HG03095 (cell line): ENCODE results near the gene TJP3.

Source experiments
- ATAC-seq: cut with Tn5 transposase; IDR thresholded peaks from one replicate; pipeline ENCODE4 v1.9.1; 2021; ENCODE audit warnings: moderate library complexity; ENCODE audit not compliant: unreplicated experiment

The TJP3 gene

DNA sequence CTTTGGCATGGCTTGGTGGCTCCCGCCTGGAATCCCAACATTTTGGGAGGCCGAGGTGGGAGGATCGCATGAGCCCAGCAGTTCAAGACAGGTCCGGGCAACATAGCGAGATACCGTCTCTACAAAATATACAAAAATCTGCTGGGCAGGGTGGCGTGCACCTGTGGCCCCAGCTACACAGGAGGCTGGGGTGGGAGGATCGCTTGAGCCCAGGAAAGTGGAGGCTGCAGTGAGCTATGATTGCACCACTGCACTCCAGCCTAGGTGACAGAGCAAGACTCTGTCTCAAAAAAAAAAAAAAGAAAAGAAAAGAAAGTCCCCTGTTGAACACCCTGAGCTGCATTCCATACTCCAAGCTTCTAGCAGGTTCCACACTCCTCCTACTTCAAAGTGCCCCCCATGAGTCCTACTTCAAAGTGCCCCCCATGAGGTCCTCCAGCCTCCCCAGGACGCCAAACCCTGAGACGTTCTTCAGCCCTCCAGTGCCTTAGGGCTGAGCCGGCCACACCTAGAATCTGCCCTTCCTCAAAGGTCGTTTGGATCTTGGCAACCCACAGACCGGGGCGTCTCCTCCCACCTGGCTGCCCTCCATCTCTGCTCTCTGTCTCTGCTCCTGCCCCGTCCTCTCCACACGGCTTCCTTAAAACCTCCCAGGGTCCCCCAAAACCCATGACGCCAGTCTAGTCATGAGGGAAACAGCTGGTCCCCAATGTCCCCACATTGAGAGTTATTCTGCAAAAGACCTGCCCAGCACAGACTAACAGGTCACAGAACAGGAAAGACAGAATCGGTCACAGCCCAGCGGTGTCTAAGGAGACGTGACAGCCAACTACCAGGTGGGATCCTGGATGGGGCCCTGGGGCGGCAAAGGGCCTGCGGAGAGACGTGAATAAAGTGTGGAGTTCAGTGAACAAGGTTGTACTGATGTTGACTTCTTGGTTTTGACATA is 4.8 kb downstream of the TJP3 start:
- ATAC-seq = no peak

DNA sequence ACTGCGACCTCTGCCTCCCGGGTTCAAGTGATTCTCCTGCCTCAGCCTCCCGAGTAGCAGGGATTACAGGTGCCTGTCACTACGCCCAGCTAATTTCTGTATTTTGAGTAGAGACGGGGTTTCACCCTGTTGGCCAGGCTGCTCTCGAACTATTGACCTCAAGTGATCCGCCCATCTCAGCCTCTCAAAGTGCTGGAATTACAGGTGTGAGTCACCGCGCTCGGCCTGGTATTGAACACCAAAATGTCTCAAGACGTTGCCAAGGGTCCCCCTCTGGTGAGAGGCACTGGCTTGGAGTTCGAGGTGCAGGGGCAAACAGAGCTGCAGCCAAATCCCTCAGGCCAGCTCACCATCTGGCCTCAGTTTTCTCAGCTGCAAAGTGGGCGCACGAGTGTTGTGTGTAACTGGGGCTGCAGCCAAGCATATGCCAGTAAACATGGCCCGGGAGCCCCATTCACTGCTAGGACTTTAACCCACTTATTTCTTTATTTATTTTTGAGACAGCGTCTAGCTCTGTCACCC is 8.0 kb downstream of the TJP3 start:
- no peak for ATAC-seq

DNA sequence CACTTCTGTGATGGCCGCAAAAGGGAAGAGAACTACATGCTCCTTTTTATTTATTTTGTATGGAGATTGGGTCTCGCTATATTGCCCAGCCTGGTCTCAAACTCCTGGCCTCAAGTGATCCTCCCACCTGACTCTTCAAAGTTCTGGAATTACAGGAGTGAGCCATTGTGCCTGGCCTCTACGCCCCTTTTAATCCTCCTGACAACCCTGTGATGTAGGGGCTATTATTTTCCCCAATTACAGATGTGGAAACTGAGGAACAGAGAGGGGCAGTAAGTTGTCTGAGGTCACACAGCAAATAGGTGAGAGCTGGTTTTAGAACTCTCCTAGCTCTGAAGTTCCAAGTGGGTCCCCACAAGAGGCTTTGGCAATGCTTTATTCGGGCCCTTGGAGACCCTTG is 11.7 kb downstream of the TJP3 start:
- no peak for ATAC-seq

- no peak for ATAC-seq
Measured at GRCh38 chr19:3720349-3720917, 12.2 kb downstream of the TJP3 start.

DNA sequence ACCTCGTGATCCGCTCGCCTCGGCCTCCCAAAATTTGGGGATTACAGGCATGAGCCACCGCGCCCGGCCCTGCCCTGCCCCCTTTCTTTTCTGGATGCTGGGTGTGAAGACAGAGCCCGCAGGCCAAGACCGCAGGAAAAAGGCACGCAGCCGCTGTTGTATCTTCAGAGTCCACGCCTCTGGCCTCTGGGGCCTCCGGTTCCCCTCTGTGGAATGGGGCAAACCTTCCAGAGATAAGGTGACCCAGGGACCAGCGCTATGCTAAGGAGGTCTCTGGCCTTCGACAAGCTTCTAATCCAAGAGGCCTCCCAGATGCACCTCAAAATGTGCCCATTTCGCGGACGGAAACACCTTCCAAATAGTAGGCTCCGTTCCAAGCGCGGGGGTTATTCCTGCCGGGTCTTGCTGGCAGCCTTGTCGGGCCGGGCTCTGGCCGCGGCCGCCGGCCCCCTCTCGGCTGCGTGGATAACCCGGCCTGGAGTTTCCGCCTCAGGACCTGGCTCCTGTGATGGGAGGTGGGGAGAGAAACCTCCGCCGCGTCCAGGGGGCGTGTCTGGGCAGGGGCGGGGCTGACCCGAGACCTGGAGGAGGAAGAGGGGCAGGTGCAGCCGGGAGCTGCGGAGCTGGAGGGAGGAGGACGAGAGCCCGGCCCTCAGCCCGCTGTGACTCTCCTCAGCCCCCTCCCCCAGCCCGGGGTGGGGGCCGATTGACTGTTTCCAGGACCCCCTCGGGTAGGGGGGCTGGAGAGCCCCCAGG is 13.1 kb downstream of the TJP3 start:
- no peak for ATAC-seq

DNA sequence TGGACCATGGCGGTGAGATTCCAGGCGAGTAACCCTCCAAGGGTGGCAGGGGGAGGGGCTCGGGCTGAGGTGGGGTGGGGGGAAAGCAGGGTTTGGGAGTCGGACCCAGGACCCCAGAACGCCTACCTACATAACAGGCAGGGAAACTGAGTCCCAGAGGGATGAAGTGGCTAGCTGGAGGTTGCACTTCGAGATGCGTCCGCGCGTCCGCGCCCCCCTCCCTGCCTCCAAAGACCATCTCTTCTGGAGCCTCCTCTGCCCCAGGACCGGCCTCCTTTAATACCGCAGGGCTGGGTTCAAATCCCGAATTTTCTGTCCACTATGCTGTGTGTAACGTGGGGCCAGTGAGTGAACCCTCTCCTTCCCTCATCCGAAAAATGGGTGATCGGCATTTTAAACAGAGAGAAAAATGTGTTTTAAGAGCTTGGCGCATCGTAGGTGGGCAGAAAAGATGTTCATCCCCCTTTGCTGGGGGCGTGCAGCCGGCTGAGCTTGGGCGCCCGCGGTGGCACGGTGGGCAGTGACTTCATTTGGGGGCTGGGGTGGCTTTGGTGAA is 13.8 kb downstream of the TJP3 start:
- ATAC-seq = no peak

GRCh38 chr19:3722443-3723109 is 14.4 kb downstream of the TJP3 start:
- no peak for ATAC-seq

DNA sequence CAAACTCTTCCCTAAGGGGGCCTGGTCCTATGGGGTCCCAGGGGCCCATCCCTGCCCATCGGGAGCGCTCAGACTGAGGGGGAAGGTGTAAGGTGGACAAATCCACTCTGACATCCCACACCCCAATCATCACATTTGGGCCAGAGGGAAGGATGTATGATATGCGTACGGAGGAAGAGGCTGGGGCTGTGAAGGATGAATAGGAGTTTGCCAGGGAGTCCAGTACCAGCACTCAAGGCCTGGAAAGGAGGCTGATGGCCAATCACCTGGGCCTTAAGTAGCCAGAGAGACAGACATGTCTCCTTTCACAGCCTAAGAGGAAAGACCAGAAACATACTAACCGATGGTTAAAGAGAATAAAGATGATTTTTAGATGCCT is 14.9 kb downstream of the TJP3 start:
- ATAC-seq = no peak

DNA sequence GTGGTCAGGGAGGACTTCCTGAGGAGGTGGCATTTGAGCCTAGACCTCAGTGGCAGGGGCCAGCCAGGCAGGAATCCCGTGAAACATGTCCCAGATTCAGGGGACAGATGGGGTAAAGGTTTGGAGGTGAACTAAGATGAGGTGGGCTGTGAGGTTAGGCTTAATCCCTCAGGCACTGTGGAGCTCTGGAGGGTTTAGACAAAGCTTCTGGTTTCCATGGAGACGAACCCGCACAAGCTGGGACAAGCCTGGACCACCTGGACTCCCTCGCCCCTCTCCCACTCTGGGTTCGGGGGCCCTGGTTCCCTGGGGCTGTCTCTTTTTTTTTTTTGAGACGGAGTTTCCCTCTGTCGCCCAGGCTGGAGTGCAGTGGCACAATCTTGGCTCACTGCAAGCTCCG is 15.7 kb downstream of the TJP3 start:
- ATAC-seq = no peak

- ATAC-seq = no peak
Measured at GRCh38 chr19:3725121-3725520, 16.9 kb downstream of the TJP3 start.

DNA sequence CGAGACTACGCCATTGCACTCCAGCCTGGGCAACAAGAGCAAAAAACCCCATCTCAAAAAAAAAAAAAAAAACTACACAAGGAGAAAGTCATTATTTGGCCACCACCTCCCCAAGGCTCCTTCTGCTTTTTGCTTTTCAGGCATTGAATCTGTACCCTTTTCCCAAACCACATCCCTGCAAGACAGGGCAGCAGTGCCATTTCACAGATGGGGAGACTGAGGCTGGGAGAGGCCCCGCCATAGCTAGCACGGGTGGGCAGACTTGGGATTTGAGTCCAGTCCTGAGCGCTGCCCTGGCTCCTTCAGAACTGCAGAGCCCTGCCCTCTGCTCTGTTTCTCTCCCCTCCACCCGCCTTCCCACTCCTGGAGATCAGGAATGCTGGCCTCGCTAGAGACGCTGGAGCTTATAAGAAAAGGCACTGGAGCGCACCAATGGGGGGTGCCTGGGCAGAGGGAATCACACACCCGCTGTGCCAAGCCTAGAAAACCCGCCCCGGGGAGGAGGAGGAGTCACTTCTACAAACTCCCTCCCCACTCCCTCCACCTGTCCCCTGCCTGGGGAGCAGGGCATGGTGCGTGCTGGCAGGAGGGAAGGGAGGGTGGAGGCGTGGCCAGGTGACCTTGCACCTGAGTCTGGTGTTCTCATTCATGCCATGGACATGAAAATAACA is 17.6 kb downstream of the TJP3 start:
- no peak for ATAC-seq

DNA sequence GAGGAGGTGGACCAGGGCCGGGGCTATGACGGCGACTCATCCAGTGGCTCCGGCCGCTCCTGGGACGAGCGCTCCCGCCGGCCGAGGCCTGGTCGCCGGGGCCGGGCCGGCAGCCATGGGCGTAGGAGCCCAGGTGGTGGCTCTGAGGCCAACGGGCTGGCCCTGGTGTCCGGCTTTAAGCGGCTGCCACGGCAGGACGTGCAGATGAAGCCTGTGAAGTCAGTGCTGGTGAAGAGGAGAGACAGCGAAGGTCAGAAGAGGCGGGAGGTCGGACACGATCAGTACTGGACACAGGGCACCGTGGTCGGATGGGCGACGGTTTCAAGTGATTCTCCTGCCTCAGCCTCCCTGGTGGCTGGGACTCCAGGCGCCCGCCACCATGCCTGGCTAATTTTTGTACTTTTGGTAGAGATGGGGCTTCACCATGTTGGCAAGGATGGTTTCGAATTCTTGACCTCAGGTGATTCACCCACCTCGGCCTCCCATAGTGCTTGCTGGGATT is 22.3 kb downstream of the TJP3 start:
- ATAC-seq = no peak

DNA sequence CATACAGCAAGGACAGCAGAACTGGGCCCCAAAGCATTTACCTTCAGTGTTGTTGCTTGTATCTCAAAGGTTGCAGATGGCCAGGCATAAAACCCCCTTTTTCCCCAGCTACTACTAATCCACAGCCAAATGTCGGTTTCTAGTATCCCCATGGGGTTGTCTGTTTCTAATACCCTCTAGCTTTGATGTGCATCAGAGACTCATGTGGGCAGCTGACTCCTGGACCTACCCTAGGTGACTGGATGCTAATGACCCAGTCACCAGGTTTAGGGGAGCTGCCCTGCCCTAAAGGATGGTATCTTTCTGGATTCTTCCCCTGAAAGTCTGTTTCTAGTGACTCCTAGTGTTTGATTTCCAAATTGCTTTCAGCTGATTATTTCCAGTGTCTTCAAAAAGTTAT is 23.9 kb downstream of the TJP3 start:
- no peak for ATAC-seq

- no peak for ATAC-seq
Measured at GRCh38 chr19:3733549-3734309, 25.5 kb downstream of the TJP3 start.

GRCh38 chr19:3734310-3734600 is 26.1 kb downstream of the TJP3 start:
- no peak for ATAC-seq

DNA sequence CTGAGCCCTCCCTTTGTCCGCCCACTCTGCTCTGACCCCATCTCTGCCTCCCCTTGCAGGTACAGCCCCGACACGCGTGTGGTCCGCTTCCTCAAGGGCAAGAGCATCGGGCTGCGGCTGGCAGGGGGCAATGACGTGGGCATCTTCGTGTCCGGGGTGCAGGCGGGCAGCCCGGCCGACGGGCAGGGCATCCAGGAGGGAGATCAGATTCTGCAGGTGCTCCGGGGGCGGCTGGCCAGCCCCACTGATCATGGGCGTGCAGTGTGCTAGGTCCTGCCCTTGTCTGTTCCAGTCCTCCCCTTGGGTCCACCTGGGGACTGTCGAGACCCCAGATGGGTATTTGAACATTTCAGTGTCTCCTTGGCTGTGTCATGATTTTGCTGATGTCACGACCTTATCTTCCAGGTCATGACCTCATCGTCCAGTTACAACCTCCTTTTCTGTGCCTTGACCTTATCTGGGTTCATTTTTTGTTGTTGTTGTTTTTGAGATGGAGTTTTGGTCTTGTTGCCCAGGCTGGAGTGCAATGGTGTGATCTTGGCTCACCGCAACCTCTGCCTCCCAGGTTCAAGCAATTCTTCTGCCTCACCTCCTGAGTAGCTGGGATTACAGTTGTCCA is 28.0 kb downstream of the TJP3 start:
- ATAC-seq = no peak

DNA sequence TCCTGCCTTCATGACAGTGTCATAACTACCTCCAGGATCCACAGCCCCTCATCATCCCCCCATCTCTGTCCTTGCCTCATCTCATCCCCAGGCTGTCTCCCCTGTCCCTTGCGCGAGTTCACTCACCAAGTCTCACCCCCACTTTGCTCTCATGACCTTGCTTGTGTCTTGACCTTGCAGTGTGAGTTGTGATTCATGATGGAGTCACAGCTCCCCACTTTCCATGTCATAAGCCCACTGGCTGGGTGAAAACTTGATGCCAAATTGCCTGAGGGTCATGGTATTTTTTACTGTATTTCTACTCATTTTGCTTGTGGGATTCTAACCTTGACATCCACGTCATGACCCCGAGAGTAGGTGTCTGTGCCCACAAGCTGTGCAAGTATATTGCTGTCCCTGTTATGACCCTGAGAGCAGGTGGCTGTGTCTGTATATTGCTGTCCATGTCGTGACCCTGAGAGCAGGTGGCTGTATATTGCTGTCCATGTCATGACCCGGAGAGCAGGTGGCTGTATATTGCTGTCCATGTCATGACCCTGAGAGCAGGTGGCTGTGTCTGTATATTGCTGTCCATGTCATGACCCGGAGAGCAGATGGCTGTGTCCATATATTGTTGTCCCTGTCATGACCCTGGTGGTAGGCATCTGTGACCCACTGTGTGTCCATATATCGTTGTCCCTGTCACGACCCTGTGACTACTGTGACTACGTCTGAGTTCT is 29.5 kb downstream of the TJP3 start:
- no peak for ATAC-seq

DNA sequence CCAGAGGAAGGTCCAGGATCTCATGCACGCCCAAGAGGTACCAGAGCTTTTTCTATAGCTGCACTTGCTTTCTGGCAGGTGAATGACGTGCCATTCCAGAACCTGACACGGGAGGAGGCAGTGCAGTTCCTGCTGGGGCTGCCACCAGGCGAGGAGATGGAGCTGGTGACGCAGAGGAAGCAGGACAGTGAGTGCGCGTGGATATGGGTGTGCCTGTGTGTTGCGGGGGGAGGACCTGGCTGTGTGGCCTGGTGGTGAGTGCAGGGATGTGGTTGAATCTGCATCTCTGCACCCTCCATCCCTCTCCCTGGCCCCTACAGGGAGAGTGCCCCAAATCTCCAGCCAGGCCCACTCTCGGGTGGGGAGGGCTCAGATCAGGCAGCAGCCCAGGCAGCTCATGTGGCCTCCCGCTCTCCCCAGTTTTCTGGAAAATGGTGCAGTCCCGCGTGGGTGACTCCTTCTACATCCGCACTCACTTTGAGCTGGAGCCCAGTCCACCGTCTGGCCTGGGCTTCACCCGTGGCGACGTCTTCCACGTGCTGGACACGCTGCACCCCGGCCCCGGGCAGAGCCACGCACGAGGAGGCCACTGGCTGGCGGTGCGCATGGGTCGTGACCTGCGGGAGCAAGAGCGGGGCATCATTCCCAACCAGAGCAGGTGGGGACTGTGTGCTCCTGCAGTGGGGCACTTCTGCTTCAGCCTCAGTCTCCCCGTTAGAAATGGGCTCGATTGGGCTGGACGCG is 30.5 kb downstream of the TJP3 start:
- no peak for ATAC-seq
